SIG-M5 treated with dmso at 0.1 percent for 504 hours (cell line): Measurements from ENCODE around the gene OLFM1.
"Not testable (repeated sequence)": the region's sequence is repeated elsewhere in the genome, so short reads cannot be mapped to it uniquely, and the experiment has no call there.

Source experiments
- DNase-seq: peaks from one replicate; lab custom pipeline; 2025; ENCODE audit not compliant: unreplicated experiment; lab: John Stamatoyannopoulos, UW

OLFM1 gene

DNA sequence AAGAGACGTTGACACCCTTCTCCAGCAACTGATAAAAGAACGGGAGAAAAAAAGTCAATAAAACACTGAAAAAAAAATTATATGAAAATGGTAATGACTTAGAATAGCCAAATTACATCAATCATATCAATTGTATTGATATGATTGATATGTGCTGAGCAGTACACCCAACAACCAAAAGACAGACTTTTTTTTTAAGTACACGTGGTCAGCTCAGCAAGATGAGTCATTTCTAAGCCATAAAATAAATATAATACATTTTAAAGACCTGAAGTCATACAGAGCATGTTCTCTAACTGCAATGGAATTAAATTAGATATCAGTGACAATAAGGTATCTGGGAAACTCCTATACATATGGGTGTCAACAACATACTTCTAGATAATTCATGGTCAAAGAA is 30.9 kb upstream of the OLFM1 start:
- no peak for DNase-seq

DNA sequence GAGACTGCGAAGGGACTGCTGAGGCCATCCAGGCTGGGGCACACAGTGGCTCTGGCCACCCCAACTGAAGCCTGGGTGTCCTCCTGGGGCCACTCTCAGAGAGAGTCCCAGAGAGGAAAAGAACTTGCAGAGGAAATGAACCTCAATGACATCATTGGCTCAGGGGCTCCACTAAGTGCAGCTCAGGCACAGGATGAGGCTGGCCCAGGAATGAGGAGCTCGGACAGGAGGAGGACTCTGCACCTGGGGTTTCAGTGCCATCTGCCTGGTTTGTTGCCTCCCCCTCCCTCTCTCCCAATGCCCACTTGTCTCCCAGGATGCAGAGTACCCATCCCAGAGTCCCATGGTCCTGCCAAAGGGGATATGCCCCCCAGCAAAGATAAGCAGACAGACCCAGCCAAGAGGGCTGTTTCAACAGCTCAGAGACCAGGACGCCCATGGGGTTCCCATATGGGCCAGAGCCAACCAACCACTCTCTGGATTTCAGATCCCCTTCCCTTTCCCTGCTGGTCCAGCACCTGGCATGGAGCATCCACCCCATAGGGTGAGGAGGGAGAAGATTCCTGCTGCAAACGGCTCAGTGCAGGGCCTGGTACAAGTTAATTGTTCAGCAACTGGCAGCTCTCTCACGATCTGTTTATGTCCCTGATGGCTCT is 26.9 kb upstream of the OLFM1 start:
- no peak for DNase-seq

DNA sequence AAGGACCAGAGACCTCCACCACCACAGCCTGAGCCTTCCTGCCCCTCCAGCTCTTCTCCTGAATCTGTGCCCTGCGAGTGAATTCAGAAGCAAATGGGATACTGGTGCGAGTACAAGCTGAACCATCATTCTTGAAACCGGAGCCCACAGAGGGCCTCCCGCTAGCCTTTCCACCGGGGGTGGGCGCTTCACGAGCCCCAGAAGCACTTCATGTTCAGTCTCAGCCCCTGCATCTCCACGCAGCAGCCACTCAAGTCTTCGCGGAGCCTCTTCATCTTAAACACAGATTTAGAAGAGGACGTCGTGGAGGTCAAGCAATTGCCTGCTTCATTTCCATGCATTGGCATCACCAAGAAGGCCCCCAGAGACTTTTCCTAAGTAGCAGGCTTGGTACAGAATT is 26.0 kb upstream of the OLFM1 start:
- DNase-seq, result no peak

GRCh38 chr9:135062254-135062653 is 25.2 kb upstream of the OLFM1 start:
- DNase-seq, result no peak

GRCh38 chr9:135063466-135063865 is 24.0 kb upstream of the OLFM1 start:
- DNase-seq, result not testable (repeated sequence)

DNA sequence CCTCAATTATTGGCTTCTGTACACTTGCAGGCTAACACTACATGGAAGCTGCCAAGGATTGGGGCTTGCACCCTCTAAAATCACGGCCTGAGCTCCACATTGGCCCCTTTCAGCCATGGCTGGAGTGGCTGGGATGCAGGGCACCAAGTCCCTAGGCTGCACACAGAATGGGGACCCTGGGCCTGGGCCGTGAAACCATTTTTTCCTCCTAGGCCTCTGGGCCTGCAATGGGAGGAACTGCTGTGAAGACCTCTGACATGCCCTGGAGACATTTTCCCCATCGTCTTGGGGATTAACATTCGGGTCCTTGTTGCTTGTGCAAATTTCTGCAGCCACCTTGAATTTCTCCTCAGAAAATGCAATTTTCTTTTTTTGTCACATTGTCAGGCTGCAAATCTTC is 23.6 kb upstream of the OLFM1 start:
- not testable (repeated sequence) for DNase-seq

DNA sequence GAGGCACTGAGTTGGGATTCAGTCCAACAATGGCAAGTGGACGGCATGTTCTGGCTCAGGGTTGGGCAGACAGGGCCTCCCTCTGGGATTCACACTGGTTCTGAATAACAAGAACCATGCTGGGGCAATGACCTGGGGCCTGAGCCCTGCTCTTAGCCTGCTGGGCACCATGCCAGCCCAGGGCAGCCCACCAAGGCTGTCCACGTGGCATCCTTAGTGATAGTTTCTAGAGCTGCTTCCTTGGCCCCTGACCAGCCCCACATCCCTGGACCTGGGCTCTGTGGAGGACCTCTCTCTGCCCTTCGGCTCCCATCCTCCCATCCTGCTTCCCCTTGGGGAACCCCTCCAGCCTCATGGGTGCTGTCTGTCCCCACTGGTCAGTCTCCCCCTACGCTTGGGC is 22.3 kb upstream of the OLFM1 start:
- DNase-seq, result no peak

GRCh38 chr9:135065804-135066203 is 21.7 kb upstream of the OLFM1 start:
- DNase-seq, result no peak

- DNase-seq, result no peak
These were observed 21.2 kb upstream of the OLFM1 start for GRCh38 chr9:135066291-135066690.

GRCh38 chr9:135067096-135067710 is 20.3 kb upstream of the OLFM1 start:
- DNase-seq, result no peak

GRCh38 chr9:135068776-135069415 is 18.6 kb upstream of the OLFM1 start:
- DNase-seq, result no peak

GRCh38 chr9:135069558-135070197 is 17.8 kb upstream of the OLFM1 start:
- DNase-seq, result no peak

DNA sequence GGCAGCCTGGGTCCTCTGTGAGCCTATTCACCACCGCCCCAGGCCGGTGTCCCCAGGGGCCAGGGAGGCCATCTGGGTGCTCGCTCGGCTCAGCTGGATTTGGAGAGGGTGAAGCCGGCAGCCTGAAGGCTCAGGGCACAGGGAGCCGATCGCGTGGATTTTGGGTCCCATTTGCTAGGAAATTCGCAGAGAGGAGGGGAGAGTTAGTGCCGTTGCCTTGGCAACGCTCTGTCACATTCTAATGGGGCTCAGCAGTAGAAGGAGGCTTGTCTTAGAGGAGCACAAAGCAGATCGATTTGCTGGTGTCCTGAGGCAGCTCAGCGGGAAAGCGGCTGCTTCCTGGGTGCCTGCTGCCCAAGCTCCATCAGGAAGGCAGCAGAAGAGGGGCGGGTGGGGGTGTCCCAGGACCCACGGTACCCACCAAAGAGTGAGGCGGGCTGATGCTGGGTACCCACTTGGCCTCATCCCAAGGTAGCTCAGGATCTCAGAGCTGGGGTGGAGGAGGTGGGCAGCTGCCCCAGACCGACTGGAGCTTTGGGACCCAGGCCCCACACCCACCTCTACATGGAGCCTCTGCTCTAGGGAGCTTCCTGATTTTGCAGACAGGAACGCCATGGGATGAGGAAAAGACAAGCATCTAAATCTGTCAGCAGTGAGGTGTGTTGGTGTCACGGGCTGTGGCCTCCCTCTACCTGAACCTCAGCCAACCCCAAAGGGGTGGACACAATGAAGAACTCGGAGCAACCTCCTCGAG is 17.1 kb upstream of the OLFM1 start:
- DNase-seq, result no peak

DNA sequence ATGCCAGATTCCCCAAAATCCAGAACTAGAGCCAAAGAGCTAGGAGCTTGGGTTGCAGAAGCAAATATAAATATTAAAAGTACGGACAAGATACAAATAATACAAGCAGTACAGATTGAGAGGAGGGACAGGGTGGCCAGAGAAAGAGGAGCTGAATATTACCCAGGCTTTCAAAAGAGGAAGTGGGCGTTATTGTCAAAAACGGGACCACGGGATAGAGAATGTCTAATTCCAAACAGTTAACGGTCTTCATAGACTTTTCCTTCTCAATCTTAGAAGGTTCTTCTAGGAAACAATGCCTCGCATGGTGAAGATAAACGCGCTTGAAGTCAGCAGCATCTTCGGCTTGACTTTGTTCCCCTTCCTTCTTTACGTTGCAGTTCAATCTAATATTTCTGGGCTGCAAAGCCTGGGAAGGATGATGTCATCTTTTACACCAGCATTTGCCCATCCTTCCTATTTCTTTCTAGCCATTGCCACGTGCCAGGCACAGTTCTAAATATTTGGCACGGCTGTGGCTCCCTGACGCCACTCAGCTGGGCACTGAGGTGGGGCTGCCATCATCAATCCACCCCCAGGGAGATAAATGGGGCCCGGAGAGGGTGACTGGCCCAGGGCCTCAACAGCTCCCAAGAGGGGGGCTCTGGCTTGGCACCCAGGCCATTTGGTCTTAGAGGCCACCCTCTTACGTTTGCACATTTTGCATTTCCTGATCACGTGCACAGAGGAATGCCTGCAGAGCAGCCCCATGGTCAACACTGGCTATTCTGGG is 16.3 kb upstream of the OLFM1 start:
- no peak for DNase-seq

DNA sequence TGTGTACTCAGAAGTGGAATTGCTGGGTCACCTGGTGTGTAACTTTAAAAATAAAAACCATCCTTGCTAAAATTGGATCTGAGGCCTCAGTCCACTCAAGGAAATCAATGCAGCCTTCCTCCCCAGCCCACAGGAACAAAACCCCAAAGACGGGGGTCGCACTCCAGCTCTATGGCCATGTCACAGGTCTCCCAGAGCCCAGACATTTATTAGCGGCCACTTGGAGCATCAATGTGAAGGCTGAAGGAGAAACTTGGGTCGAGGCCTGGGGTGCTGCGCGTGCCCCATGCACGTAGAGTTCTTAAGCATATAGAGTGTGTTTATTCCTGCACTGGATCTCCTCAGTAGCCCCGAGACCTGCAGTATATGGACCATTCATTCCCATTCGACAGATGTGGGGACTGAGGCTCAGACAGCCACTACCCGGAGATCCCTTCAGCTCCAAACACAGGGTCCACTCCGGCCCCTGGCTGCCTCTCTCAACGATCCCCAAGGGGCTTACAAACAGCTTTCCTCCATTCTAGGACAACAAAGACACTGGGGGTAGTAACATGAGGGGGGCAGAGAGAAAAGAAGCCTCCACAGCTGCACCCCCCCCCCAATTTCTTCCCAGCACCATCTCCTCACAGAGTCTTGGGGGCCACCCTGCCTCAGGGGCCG is 14.3 kb upstream of the OLFM1 start:
- no peak for DNase-seq

DNA sequence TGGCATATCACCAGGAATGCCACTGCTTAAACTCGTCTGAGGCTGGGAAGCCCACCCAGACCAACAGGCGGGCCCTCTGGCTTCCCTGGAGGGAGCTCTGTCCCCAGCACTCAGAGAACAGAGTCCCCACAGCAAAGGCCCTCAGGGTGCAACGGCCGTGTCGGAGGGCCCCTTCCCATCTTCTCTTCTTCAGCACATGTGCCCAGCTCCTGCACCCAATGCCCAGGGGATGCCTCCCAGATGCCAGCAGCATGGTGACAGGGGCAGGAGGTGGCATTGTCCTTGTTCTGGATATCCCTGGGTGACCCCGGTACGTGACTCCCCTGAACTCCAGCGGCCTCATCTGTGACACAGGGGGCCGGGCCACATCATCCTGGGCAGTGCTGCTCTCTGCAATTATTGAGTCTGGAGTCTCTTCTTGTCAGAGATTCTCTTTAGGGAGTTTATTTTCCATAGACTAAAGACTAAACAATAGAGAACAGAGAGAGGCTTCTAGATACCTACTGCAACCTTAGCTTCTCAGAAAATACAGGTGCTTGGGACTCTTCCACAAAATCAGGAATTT is 13.6 kb upstream of the OLFM1 start:
- DNase-seq, result no peak

DNA sequence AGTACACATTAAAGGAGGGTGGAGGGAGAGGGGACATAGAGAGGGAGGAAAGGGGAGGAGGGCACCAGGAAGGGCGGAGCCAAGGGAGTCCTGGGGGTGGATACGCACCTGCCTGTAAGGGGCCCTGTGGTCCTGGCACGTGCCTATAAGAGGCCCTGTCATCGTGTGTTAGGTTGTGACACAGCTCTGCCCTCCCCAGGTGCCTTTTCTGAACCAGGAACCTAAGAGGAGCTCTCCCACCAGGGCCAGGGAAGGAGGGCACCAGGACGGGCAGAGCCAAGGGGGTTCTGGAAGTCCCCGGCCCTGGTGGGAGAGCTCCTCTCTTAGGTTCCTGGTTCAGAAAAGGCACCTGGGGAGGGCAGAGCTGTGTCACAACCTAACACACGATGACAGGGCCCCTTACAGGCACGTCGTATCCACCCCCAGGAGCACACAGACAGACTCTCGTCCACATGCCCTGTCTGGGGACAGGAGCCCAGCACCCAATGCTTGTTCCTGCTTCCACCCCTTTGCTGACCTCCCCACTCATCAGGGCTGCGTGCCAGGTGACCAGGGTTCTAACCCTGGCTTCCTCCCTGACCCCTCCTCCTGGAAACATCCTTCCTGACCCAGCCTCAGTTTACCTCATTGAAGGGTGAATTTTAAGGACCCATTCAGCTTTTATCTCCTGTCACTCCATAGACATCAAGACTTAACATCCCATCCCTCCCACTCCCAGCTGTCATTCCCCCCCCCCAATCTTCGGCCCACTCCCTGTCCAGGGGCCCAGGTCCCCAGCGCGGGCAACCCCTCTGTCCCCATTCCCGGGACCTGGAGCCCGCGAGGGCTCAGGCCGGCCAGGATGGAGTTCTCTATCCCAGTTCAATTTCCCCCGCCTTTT is 12.9 kb upstream of the OLFM1 start:
- no peak for DNase-seq

GRCh38 chr9:135075234-135076142 is 12.0 kb upstream of the OLFM1 start:
- peak; percentile 0 for DNase-seq
